HG03521 (cell line): ENCODE results near the gene ARHGAP24.
"Not testable (repeated sequence)": the region's sequence is repeated elsewhere in the genome, so short reads cannot be mapped to it uniquely, and the experiment has no call there.

Experiments
- ATAC-seq: cut with Tn5 transposase; IDR thresholded peaks from one replicate; pipeline ENCODE4 v1.9.1; 2021; ENCODE audit warnings: mild to moderate bottlenecking, moderate library complexity; ENCODE audit not compliant: unreplicated experiment

The ARHGAP24 gene

DNA sequence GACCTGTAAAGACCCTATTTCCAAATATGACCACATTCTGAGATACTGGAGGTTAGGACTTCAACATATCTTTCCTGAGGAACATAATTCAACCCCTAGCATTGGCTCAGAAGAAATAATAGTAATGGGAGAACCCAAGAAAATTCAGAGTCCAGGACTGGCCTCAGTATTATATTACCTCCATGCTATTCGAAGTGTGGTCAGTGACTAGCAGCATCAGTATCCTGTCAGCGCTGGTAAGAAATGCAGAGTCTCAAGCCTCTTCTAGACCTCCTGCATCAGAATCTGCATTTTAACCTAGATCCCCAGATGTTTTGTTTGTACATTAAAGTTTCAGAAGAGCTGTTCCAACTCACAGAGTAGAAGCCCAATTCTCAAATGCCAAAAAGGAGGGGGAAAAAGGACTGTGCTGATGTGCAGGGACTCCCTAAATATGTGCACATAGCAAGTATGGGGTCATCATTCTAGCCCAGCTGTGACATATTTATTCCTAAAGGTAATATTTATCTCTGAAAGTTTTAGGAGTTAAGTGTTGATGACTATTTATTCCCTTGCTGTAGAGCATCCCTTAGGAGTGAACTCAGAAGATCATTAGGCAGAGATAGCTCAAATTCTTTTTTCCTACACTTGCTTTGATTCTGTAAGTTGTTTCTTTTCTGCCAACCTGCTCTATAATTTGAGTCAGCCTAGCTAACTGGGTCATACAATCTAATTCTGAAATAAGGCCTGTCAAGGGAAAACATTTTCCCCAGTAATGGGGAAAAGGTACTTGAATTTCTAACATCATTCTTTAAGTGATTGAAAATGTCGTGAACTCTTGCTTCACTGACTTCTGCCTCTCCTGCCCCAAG lies 361.9 kb downstream of the ARHGAP24 start:
- no peak for ATAC-seq

DNA sequence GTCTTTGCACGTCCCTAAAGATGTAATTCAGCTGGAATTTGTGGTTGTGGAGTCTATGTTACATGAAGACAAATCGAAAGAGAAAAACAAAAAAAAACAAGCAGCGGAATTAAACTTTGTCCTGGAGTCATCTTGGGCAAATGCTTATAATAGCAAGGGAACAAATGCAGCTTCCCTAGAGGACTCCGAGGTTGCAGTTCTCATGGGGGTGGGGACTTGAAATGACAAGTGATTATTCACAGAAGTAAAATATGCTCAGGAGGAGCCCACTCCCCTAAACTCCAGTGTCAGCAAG lies 362.4 kb downstream of the ARHGAP24 start:
- no peak for ATAC-seq

DNA sequence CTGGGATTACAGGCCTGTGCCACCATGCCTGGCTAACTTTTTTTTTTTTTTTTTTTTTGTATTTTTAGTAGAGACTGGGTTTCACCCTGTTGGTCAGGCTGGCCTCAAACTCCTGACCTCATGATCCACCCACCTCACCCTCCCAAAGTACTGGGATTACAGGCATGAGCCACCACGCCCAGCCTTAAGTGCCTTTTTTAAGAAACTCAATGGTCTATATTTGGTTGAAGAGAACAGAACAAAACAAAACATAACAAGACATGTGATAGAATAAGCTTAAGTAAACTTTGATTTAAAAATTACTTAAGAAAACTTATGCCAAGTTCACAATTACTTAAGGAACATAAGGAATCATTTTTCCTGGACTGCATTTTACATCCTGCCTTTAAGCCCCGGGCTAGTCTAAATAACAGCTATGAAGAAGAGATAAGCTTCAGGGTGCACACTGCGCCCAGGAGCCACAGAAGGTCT lies 365.1 kb downstream of the ARHGAP24 start:
- ATAC-seq, result not testable (repeated sequence)

DNA sequence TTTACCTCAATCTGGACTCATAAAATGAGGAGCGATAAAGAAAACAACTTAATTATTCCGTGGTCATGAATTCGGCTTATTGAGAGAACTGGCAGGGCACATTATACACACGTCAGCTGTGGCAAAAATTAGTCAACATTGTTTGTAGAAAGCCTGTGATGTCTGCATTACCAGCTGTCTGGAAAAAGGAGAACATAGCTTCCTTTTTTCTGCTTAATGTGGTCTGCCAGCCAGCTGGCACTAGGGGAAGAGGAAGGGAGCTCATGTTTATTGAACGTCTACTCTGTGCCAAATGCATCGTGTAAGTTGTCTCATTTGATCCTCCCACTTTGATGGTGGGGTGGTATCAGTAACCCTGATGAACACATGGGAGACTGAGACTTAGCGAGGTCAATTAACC lies 367.6 kb downstream of the ARHGAP24 start:
- no peak for ATAC-seq

DNA sequence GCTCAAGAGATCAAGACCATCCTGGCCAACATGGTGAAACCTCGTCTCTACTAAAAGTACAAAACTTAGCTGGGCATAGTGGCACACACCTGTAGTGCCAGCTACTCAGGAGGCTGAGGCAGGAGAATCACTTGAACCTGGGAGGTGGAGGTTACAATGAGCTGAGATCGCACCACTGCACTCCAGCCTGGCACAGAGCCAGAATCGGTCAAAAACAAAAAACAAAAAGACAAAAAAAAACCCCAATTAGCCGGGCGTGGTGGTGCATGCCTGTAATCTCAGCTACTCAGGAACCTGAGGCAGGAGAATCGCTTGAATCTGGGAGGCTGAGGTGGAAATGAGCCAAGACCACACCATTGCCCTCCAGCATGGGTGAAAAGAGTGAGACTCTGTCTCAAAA lies 378.8 kb downstream of the ARHGAP24 start:
- not testable (repeated sequence) for ATAC-seq

DNA sequence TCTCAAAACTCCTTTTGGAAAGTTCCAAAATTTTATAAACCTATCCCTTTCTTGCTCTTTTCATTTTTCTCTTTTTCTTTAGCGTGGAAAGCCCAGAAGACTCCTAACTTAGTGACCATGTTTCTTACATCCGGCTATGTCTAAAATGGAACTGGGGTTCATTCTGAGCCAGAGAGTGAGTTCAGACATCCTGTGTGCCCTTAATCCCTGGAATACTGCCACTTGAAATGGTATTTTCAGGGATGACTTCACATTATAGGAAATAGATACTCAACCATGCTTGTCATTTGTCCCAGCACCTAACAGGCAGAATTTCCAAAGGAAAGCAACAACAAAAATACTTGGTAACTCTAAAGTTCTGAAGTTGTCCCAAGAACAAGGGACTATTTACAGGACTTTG lies 379.6 kb downstream of the ARHGAP24 start:
- no peak for ATAC-seq

DNA sequence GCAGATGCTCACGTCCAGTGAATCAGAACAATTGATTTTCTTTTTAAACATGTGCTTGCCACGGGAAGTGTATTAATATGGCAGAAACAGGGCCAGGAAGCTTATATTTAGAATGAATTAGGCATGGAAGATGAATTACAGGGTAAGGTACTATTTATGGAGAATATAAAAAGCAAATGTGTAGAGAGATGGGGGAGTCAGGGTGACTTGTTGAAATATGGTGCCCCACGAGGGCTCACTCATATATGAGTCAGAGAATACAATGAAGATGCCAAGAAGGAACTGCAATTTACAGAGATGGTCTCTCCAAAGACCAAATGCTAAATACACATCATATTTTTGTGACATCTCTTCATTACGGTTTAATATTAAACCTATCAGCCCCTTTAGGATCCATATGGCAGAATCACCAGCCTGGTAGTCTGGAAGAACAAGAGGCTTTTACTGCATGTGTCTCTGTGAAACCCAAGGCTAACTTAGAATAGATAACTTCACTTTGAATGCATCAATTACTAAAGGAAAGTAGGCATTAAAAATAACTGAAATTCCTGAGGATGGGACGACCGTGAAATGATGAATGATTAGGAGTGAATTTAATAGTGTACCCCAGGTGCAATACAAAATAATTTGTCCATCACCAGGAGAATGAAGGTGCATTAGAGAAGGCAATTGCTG lies 385.3 kb downstream of the ARHGAP24 start:
- no peak for ATAC-seq

DNA sequence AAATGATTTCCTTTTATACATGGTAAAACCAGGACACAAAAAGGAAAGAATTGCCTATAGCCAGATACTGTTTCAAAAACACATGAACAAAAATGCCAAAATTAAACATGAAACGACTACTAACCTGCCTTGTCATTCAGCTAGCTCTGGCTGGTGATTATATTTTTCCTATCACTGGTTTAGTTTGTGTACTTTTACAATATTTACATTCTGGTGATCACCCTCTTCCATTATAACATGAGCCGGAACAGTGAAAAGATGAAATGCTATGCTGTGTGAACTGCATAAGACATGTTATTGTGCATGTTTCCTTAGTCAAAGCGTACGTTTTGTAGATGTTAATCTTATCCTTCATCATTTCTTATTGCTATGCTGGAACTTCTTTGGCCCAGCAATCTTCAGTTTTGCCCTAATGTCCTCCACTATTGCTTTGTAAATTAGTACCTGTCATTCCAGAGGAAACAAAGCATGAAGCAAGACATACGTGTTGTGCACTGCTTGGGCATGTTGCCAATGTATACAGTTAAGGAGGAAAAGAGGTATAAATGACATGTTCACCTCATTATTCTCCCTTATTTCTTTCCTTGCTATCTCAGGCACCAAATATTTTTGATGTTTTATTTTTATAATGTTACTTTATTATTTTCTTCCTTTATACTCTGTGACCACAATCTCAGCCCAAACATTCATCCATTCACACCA lies 386.3 kb downstream of the ARHGAP24 start:
- no peak for ATAC-seq

DNA sequence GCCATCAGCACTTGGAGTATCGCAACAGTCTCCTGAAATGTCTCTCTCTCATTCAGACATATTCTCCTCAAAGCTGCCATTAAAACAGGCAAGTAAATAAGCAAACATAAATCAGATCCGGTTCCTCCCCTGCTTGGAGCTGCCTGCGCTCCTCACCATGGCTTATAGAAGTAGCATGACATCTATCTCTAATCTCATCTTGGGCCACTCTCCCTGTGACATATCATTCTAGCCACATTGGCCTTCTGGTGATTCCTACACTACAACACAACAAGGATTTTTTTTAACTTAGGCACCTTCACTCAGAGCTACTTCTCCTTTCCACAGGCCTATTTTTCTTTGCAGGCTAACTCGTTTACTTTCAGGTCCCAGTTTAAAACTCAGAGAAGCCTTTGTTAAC lies 387.9 kb downstream of the ARHGAP24 start:
- no peak for ATAC-seq

DNA sequence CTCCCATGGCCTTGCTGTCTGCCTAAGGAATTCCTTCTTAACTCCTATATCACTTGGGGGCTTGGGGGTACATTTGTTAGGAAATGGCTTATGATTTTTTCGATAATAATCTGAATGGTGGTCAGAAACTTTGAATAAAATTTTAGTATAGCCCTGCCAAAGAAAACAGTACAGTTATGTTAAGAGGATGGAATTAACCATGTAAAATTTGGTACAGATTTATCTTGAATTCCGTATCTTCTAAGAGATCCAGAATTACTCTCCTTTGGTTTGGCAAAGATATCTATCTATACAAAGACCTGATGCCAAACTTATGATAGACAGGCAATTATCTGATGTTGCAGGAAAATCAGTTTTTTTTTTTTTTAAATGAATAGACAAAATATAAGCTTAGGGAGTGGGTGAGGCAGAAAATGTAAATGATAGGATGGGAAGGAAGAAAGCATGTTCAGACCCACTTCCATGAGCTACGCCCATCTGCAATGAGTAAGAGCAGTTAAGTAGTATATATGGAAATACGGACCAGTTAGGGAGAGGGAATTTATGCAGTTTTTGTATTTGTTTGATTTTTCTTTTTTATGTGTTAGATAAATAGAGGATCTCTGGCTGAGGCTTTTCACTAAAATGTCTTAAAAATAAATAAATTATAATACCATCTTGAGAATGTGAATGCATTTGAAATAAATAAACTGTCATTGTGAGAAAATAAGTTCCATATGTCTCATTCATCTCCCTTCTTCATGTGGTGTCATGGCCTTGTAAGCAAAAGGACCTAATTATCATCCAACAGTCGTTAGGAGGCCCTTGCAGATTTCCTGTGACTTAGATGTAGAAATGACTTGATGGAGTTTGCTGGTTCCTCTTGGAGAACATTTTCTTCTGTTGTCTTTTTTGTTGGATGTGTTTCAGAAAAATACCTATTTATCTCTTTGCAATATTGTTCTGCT lies 389.6 kb downstream of the ARHGAP24 start:
- no peak for ATAC-seq

DNA sequence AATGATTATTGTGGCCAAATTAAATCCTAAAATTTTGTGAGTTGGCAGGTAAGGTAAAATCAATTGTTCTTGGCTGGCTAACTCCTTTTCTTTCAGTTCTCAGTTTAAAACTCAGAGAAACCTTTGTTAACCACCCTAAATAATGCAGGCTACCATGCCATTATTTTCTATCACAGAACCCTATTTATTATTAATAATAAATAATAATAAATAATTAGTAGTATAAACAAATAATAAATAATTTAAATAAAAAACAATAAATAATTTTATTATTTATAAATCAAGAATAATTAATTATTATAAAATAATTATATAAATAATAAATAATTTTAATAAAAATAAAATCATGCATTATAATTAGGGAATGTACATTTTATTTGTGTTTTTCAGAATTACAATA lies 390.3 kb downstream of the ARHGAP24 start:
- ATAC-seq, result no peak

DNA sequence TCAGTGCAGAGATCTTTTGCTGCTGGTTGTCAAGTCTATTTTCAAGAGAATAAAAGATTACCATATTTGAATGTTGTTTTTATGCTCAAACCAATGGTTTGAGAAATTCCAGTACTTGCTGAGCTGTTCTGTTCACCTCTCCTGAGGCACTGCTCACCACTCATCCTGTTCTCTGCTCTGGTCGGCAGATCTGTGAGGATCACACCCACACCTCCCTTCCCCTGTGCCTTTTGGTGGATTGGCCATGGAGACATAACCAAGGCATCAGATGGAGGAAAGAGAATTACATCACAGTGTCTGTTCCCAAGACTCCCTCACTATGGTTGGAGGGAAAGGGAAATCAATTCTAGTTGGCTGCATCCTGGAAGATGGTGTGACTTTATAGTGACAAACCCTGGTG lies 391.6 kb downstream of the ARHGAP24 start:
- no peak for ATAC-seq

DNA sequence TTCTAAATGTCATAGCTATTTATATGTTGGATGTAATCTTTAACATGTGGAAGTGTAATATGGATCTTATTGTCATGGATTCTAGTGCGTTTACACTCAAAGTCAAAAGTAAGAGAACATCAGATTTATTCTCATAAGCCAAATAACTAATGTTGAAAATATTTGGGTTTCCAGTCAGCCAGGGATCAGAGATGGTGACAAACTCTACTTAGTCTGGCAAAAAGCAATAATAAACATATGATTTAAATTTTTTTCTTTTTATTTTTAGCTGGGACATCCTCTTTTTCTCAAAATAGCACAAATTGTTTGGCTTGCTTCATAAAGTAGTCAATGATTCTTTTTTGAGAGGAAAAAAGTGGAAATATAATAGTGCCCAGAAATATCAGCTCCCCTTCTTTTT lies 392.3 kb downstream of the ARHGAP24 start:
- no peak for ATAC-seq

DNA sequence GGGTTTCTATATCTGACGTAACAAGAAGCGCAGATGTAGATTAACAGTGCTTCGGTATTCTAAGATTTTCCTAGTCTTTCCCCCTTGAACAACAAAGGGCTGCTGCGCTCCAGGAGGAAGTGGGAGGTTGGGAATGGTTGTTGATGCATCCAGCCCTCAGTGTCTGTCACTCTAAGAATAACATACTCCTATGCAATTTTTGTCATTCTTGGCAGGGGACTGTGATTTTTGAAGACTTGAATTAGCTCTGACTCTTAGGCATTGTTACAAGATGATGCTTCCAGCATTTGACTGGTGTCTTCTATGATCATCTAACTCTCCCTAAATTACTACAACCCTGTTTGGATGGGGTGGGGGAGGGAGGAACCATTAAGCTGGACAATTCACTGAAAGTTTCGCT lies 394.2 kb downstream of the ARHGAP24 start:
- ATAC-seq, result no peak

DNA sequence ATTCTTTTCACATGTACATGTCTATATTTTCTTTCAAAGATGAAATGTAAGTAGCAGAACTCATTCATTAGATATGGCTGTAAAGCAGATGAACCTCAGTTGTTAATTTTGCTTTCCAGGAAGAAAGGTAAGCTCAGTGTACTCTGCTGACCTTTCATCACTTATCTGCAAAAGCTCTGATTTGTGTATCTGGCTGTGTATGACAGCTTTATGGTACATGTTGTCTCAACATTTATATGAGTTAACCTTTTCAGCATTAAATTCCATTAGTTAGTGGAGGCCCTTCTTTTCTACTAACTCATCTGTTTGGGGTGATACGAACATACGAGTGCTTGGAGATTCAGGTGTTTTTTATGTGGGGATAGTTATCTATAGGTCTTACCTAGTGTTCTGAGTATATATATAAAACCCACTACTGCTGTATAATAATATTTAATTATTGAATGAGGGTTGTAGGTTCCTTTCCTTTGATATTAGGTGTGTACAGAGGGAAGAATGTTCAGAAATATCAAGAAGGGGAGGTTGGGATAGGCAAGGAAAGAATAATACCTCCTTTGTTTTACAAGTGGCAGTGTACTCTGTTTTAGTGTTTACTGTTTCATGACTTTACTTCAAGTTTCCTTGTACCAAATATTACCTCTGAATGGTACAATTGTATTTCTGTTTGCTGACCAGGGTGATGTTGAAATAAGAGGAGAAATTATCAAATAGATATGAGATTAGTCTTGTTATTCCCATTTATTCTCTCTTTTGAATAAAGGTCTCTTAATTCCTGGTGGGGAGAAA lies 395.5 kb downstream of the ARHGAP24 start:
- ATAC-seq, result no peak

DNA sequence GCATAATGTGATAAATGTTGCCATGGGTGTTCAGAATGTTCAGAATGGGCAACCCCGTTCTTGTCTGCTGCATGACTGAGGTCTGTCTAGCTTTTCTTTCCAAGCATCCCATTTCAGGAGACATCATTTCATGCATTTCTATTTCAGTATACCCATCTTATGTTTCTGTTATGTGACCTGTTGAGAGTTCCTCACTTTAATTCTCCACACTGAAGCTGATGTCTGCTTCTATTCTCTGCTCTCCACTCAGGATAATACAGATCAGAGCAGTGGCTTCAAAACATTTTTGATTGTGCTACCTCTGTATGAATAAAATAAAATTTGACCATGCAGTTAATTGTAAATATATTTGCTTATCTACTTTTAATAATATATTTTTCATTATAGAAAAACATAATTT lies 398.6 kb downstream of the ARHGAP24 start:
- ATAC-seq, result no peak

DNA sequence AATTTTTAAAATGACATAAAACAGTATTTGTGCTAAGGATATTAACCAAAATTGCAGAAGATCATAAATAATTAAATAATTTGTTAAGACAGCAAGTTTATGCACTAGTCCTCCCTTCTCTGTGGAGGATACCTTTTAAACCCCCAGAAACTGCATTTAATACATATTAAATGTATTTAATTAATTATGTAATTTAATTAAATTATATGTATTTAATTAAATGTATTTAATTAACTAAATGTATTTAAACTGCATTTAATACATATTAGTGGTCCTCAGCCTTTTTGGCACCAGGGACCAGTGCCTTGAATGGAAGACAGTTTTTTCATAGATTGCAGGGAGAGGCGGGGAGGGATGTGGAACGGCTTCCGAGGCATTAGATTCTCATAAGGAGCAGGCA lies 404.6 kb downstream of the ARHGAP24 start:
- ATAC-seq, result no peak

DNA sequence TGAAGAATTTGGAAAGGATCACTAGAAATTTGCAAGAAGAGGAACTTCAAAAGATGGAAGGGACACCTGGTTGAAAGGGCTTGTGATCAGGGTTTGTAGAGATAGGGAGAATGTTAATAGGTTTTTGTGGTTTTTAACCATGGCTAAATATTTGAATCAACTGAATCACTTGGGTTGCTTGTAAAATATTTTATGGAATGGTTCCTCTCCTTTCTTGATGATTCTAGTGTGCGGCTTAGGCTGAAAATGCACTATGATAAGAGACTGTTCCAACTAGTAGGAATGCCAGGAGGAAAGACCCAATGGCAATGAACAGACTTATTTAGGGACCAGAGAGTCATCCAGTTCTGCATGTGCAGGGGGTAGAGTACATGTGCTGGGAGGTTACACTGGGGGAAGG lies 408.2 kb downstream of the ARHGAP24 start:
- ATAC-seq, result no peak

DNA sequence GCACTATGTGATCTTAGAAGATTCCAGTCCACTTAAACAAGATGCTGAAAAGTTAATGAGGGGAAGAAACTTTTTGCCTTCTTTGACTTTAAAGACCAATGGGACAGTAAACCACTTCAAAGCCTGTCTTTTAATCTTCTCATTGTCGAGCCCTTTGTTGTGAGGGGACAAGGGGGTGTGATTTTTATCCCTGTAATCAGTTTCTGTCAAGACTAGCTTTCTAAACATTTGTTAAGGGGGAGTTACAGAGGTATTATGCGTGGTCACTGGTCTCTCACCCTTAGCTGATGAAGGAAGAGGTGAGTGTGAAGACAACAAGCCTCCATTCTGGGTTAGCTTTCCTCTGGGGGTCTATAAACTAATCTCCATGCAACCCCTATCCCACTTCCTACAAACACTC lies 409.3 kb downstream of the ARHGAP24 start:
- ATAC-seq, result no peak

DNA sequence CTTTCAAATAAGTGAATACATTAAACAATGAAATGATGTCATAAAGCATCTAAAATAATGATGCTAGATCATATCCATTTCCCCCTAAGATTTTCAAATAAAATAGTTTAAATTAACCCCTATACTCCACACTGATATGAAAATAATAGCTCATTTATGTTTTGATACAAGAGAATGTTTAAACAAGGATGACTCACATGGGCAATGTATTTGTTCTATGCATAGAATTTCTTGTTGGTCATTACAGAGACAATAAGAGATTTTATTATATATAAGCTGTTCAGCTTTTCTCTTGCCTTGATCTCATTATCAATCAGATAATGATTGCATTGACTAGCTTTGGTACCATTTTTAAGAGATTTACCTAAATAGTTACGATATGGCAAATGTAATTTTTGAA lies 411.7 kb downstream of the ARHGAP24 start:
- ATAC-seq, result no peak
